Mammary epithelial cell (primary cell): ENCODE results near the gene RCBTB1.

Experiments used
- EZH2 ChIP-seq: IDR thresholded peaks from 2 replicates; pipeline ENCODE4 v1.6.1; 2012; ENCODE audit warnings: low read length, inconsistent platforms, borderline replicate concordance
- TF ChIP-seq, protein P1 (sequence below), 2 donors: IDR thresholded peaks in 1 of 2; conservative IDR thresholded peaks in 1 of 2; 2 replicates each; pipeline ENCODE4 v1.5.1; 2011 to 2012; ENCODE audit warnings: inconsistent platforms in 2 of 2, low read length in 2 of 2, mild to moderate bottlenecking in 2 of 2, control low read depth in 1 of 2, low read depth in 1 of 2; ENCODE audit not compliant: insufficient read depth in 1 of 2; ENCODE audit errors: extremely low read depth in 1 of 2

DNA sequence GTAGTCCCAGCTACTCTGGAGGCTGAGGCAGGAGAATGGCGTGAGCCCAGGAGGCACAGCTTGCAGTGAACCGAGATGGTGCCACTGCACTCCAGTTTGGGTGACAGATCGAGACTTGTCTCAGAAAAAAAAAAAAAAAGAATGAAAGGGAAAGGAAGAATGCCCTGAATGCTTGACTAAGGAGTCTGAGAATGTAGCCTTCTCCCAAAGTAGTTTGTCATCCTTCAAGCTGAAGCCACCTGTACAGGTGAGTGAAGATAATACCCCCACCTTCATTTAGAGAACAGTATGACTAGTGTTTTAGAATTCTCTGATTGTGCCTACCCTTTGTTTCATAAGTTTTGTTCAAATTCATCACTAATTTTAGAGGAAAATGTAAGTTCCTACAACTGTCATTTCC lies 5.9 kb downstream of the RCBTB1 start:
- TF ChIP-seq, protein P1, sequence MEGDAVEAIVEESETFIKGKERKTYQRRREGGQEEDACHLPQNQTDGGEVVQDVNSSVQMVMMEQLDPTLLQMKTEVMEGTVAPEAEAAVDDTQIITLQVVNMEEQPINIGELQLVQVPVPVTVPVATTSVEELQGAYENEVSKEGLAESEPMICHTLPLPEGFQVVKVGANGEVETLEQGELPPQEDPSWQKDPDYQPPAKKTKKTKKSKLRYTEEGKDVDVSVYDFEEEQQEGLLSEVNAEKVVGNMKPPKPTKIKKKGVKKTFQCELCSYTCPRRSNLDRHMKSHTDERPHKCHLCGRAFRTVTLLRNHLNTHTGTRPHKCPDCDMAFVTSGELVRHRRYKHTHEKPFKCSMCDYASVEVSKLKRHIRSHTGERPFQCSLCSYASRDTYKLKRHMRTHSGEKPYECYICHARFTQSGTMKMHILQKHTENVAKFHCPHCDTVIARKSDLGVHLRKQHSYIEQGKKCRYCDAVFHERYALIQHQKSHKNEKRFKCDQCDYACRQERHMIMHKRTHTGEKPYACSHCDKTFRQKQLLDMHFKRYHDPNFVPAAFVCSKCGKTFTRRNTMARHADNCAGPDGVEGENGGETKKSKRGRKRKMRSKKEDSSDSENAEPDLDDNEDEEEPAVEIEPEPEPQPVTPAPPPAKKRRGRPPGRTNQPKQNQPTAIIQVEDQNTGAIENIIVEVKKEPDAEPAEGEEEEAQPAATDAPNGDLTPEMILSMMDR (conservative IDR thresholded peaks at IDR 0.05 in 1 of 2, IDR thresholded peaks at IDR 0.05 in 1 of 2; ENCODE audit: extremely low read depth in 1 of 2, insufficient read depth in 1 of 2, low read depth in 1 of 2, low read length in 2 of 2) = no peak
- TF ChIP-seq EZH2 = no peak
